NB4 (cell line): ENCODE data around the gene CFAP97D1.

Experiments used
- DNase-seq: peaks from one replicate; pipeline ENCODE4 v3.0.0; 2010; ENCODE audit warnings: low read depth
- H3K4me3 ChIP-seq: one replicate; pipeline ENCODE4 v1.5.1; 2011; ENCODE audit warnings: mild to moderate bottlenecking, low read depth, low read length, moderate library complexity
- CTCF ChIP-seq: IDR thresholded peaks from one replicate; pipeline ENCODE4 v1.5.1; 2012; ENCODE audit warnings: low read depth, low read length
- MAX ChIP-seq: IDR thresholded peaks from 2 replicates; pipeline ENCODE4 v1.6.1; 2011; ENCODE audit warnings: low read depth, low read length
- MYC ChIP-seq: IDR thresholded peaks from 2 replicates; pipeline ENCODE4 v1.6.1; 2011; ENCODE audit warnings: low read depth, low read length
- POLR2A ChIP-seq: IDR thresholded peaks from 2 replicates; pipeline ENCODE4 v1.6.1; 2011; ENCODE audit warnings: mild to moderate bottlenecking; ENCODE audit not compliant: insufficient read length; ENCODE audit errors: extremely low read depth

CFAP97D1 gene

GRCh38 chr17:43740541-43740940 is 39.7 kb upstream of the CFAP97D1 start:
- TF ChIP-seq CTCF (no peak), MYC (no peak), MAX (no peak), POLR2A (no peak)
- no peak overlapping the region for H3K4me3 ChIP-seq
- no peak for DNase-seq

- no peak overlapping the region for H3K4me3 ChIP-seq
These were observed 38.6 kb upstream of the CFAP97D1 start for GRCh38 chr17:43741636-43742035.

GRCh38 chr17:43745541-43745940 is 34.7 kb upstream of the CFAP97D1 start:
- H3K4me3 ChIP-seq, result no peak overlapping the region
- TF ChIP-seq MYC, result no peak
- TF ChIP-seq POLR2A, result no peak
- TF ChIP-seq CTCF, result no peak
- no peak for TF ChIP-seq MAX
- DNase-seq, result no peak

More at GRCh38 chr17:43741636-43742035, 38.6 kb upstream of the CFAP97D1 start:
- peak; percentile 42 for DNase-seq
- no peak for TF ChIP-seq POLR2A
- TF ChIP-seq CTCF, result no peak
- no peak for TF ChIP-seq MYC
- TF ChIP-seq MAX, result no peak

- DNase-seq, result no peak
- H3K4me3 ChIP-seq, result no peak overlapping the region
- TF ChIP-seq POLR2A (no peak), CTCF (no peak), MAX (no peak), MYC (no peak)
These were observed 30.1 kb upstream of the CFAP97D1 start for GRCh38 chr17:43750153-43750552.

GRCh38 chr17:43753493-43754129 is 26.6 kb upstream of the CFAP97D1 start:
- TF ChIP-seq CTCF (no peak), MYC (no peak), POLR2A (no peak), MAX (no peak)
- peak; percentile 53 for DNase-seq
- no peak overlapping the region for H3K4me3 ChIP-seq

GRCh38 chr17:43754947-43755346 is 25.3 kb upstream of the CFAP97D1 start:
- TF ChIP-seq MYC (no peak), CTCF (no peak), MAX (no peak), POLR2A (no peak)
- H3K4me3 ChIP-seq, result no peak overlapping the region
- DNase-seq, result no peak
